Mesenchymal stem cell (in vitro differentiated cells and primary cell): Measurements from ENCODE around the gene FHIT.

ENCODE experiments used
- DNase-seq: peaks from one replicate; pipeline ENCODE4 v3.0.0-alpha.2; 2013
- H2AFZ ChIP-seq: one replicate; pipeline ENCODE4 v1.6.1; 2013; ENCODE audit warnings: low read depth, mild to moderate bottlenecking, control low read depth, inconsistent platforms, low read length, moderate library complexity
- H2AK5ac ChIP-seq: 2 replicates; pipeline ENCODE4 v1.6.1; 2013; ENCODE audit warnings: low read length, moderate library complexity, mild to moderate bottlenecking, inconsistent platforms; ENCODE audit not compliant: severe bottlenecking
- H2BK120ac ChIP-seq: one replicate; pipeline ENCODE4 v1.6.1; 2013; ENCODE audit warnings: low read depth, mild to moderate bottlenecking, inconsistent platforms, low read length, moderate library complexity
- H2BK12ac ChIP-seq, 2 experiments: one replicate each; pipeline ENCODE4 v1.6.1; 2013; ENCODE audit warnings: inconsistent platforms in 2 of 2, low read length in 2 of 2, mild to moderate bottlenecking in 2 of 2, moderate library complexity in 2 of 2, control low read depth in 1 of 2
- H2BK15ac ChIP-seq: one replicate; pipeline ENCODE4 v1.6.1; 2013; ENCODE audit warnings: mild to moderate bottlenecking, low read depth, inconsistent platforms; ENCODE audit not compliant: poor library complexity, severe bottlenecking
- H2BK5ac ChIP-seq: 2 replicates; pipeline ENCODE4 v1.6.1; 2013; ENCODE audit warnings: low read depth, mild to moderate bottlenecking, low read length, control low read depth, inconsistent platforms; ENCODE audit not compliant: poor library complexity, severe bottlenecking
- H3K14ac ChIP-seq, 2 experiments: one replicate each; pipeline ENCODE4 v1.6.1; 2013; ENCODE audit warnings: inconsistent platforms in 2 of 2, low read length in 2 of 2, control low read depth in 1 of 2, mild to moderate bottlenecking in 1 of 2, moderate library complexity in 1 of 2
- H3K18ac ChIP-seq, 2 experiments: one replicate each; pipeline ENCODE4 v1.6.1; 2013; ENCODE audit warnings: inconsistent platforms in 2 of 2, low read length in 2 of 2, control low read depth in 1 of 2, low read depth in 1 of 2, mild to moderate bottlenecking in 1 of 2
- H3K23ac ChIP-seq, 2 experiments: one replicate each; pipeline ENCODE4 v1.6.1; 2013; ENCODE audit warnings: inconsistent platforms in 2 of 2, low read length in 2 of 2, mild to moderate bottlenecking in 2 of 2, moderate library complexity in 2 of 2, control low read depth in 1 of 2
- H3K27ac ChIP-seq: 2 replicates; pipeline ENCODE4 v1.5.1; 2013; ENCODE audit warnings: mild to moderate bottlenecking, moderate library complexity, low read length, control low read depth, inconsistent platforms; ENCODE audit not compliant: poor library complexity, severe bottlenecking
- H3K27me3 ChIP-seq, 2 experiments: 2 replicates each; pipeline versions ENCODE4 v1.6.1 to v1.7.0; 2013; ENCODE audit warnings: low read length in 2 of 2, mild to moderate bottlenecking in 2 of 2, moderate library complexity in 2 of 2, control low read depth in 1 of 2, inconsistent platforms in 1 of 2; ENCODE audit not compliant: control insufficient read depth in 1 of 2, insufficient read depth in 1 of 2
- H3K36me3 ChIP-seq, 2 experiments: 2 replicates each; pipeline versions ENCODE4 v1.6.1 to v1.7.0; 2013; ENCODE audit warnings: low read length in 2 of 2, control low read depth in 1 of 2, inconsistent platforms in 1 of 2, low read depth in 1 of 2, mild to moderate bottlenecking in 1 of 2; ENCODE audit not compliant: insufficient read depth in 2 of 2, control insufficient read depth in 1 of 2
- H3K4ac ChIP-seq, 2 experiments: one replicate each; pipeline ENCODE4 v1.6.1; 2013; ENCODE audit warnings: inconsistent platforms in 2 of 2, low read length in 2 of 2, mild to moderate bottlenecking in 2 of 2, moderate library complexity in 2 of 2, control low read depth in 1 of 2, low read depth in 1 of 2
- H3K4me1 ChIP-seq: 2 replicates; pipeline ENCODE4 v1.6.1; 2013; ENCODE audit warnings: low read depth, low read length, control low read depth; ENCODE audit not compliant: control insufficient read depth, insufficient read depth
- H3K4me2 ChIP-seq: 2 replicates; pipeline ENCODE4 v1.6.1; 2013; ENCODE audit warnings: low read length, mild to moderate bottlenecking, inconsistent platforms; ENCODE audit not compliant: poor library complexity, severe bottlenecking
- H3K4me3 ChIP-seq, 2 experiments: 2 replicates each; pipeline versions ENCODE4 v1.5.1 to v1.7.0; 2013; ENCODE audit warnings: low read length in 2 of 2, mild to moderate bottlenecking in 2 of 2, control low read depth in 1 of 2, low read depth in 1 of 2; ENCODE audit not compliant: insufficient read depth in 1 of 2
- H3K79me1 ChIP-seq: replicated peaks from 2 replicates; pipeline ENCODE4 v1.6.1; 2013; ENCODE audit warnings: mild to moderate bottlenecking, control low read depth, low read length, inconsistent platforms; ENCODE audit not compliant: poor library complexity, severe bottlenecking
- H3K9ac ChIP-seq: 2 replicates; pipeline ENCODE4 v1.7.0; 2013; ENCODE audit warnings: mild to moderate bottlenecking, low read length, moderate library complexity
- H3K9me3 ChIP-seq: 2 replicates; pipeline ENCODE4 v1.7.0; 2013; ENCODE audit warnings: mild to moderate bottlenecking, low read length; ENCODE audit not compliant: control insufficient read depth
- H4K8ac ChIP-seq: one replicate; pipeline ENCODE4 v1.6.1; 2013; ENCODE audit warnings: inconsistent platforms, mild to moderate bottlenecking, low read length, moderate library complexity
- H4K91ac ChIP-seq: one replicate; pipeline ENCODE4 v1.6.1; 2013; ENCODE audit warnings: mild to moderate bottlenecking, low read length, inconsistent platforms
- WGBS: methylation state at CpG from one replicate; pipeline ENCODE4 v1.1.7; 2013; ENCODE audit warnings: mixed read lengths; 5-methylcytosine and 5-hydroxymethylcytosine counted together

FHIT gene

DNA sequence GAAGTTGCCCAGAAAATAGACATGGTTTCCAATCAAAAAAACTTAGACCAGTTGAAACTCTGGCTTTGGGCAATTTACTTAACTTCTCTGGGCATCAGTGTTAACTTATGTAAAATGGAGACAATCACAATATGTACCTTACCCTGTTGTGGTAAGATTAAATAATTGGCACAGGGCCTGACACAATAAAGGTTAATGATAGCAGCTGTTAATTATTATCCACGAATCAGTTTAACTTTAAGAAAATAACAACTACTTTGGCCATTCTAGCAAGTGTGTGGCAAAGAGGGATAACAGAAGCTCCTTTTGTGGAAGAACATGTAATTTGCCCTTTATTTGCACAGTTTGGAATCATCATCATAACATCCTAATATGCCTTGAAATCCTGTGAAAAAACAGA is 787.6 kb downstream of the FHIT start:
- H2AK5ac ChIP-seq: no peak overlapping the region
- H4K91ac ChIP-seq: no peak overlapping the region
- no peaks in the 10 kb centered on the region for H3K79me1 ChIP-seq
- no peak overlapping the region for H2AFZ ChIP-seq
- H2BK15ac ChIP-seq: no peak overlapping the region
- no peak overlapping the region for H3K4me3 ChIP-seq
- peaks cover 6% of the 10 kb centered on the region for H3K9me3 ChIP-seq
- H3K14ac ChIP-seq: no peak overlapping the region
- no peaks in the 10 kb centered on the region for H3K4me1 ChIP-seq
- no peak overlapping the region for H3K18ac ChIP-seq
- H3K27ac ChIP-seq: no peak overlapping the region
- no peaks in the 10 kb centered on the region for H3K27me3 ChIP-seq
- no peak overlapping the region for H2BK12ac ChIP-seq
- no peak overlapping the region for H3K4me2 ChIP-seq
- no peak overlapping the region for H2BK5ac ChIP-seq
- H3K9ac ChIP-seq: no peak overlapping the region
- no peak overlapping the region for H2BK120ac ChIP-seq
- WGBS: no CpG with 5 or more reads among the region's 1 CpG
- no peak overlapping the region for H3K4ac ChIP-seq
- H4K8ac ChIP-seq: no peak overlapping the region
- H3K23ac ChIP-seq: no peak overlapping the region
- no peak for DNase-seq
- no peaks in the 10 kb centered on the region for H3K36me3 ChIP-seq

DNA sequence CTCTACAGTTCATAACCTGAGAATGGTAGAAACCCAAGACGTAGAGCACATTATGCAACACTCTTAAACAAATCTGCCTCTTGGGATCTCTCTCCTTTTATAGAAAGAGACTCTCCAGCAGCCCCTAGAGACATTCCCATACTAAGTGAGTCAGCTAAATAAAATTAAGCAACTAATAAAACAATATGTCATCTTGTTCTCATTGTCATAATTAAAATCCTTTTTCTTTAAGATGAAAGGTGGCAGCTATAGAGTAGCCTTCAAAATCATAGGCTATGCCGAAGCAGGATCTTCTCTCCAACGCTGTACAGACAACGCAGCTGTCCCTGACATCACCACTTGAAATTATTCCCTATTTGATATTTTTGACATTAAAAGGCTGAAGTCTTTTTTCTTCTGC is 790.0 kb downstream of the FHIT start:
- Histone ChIP-seq H3K36me3 (no peaks in the 10 kb centered on the region), H2BK15ac (no peak overlapping the region), H3K27me3 (no peaks in the 10 kb centered on the region), H3K4ac (no peak overlapping the region), H3K23ac (no peak overlapping the region), H2BK5ac (no peak overlapping the region), H2BK12ac (no peak overlapping the region), H2BK120ac (no peak overlapping the region), H3K18ac (no peak overlapping the region), H4K8ac (no peak overlapping the region), H2AK5ac (no peak overlapping the region), H4K91ac (no peak overlapping the region), H3K4me2 (no peak overlapping the region), H3K27ac (no peak overlapping the region), H2AFZ (no peak overlapping the region), H3K4me3 (no peak overlapping the region), H3K14ac (no peak overlapping the region), H3K4me1 (no peaks in the 10 kb centered on the region), H3K9ac (no peak overlapping the region), H3K79me1 (no peaks in the 10 kb centered on the region), H3K9me3 (peaks cover 6% of the 10 kb centered on the region)
- WGBS: 82% methylated on average over 4 of the region's 4 CpGs
- no peak for DNase-seq

DNA sequence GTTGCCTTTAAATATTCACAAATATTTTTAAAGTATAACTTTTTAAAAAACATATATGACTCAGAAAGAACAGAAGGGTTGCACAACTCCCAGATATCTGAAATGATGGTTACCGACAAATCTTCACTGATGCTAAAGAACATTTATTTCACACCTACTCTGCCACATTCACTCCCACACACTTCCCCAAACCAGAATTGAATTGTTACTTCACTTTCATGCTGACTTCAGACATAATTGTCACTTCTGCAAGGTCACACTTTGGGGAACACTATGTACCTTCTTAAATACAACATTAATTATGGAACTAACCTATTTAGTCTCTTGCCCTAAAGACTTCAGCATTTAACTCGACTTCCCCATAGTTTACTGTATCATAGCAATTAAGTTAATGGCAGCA is 795.1 kb downstream of the FHIT start:
- H3K4ac ChIP-seq: no peak overlapping the region

DNA sequence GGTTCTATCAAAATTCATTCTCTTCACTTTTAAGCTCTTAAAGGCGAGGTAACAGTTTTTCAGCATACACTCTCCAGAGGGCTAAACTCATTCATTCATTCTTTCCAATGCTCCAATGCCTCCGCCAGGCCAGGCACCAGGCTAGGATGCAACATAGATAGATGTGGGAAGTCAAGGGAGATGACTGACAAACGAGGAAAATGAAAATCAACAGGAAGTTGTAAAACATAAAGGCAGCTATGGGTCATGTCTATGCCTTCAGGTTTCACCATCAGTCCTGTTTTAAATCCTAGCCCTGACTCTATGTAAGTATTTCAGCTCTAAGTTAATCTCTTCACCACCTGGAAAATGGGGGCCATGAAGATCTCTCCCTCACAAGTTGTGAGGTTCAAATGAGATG is 797.9 kb downstream of the FHIT start:
- H2AFZ ChIP-seq: no peak overlapping the region
- H2BK15ac ChIP-seq: no peak overlapping the region
- no peak overlapping the region for H3K14ac ChIP-seq
- H2BK5ac ChIP-seq: no peak overlapping the region
- no peaks in the 10 kb centered on the region for H3K9me3 ChIP-seq
- H3K27ac ChIP-seq: no peak overlapping the region
- H3K4me2 ChIP-seq: no peak overlapping the region
- no peaks in the 10 kb centered on the region for H3K27me3 ChIP-seq
- no peak overlapping the region for H4K91ac ChIP-seq
- no peak overlapping the region for H3K23ac ChIP-seq
- no peak overlapping the region for H4K8ac ChIP-seq
- no peak overlapping the region for H2BK12ac ChIP-seq
- 56% methylated on average over 2 of the region's 3 CpGs for WGBS
- no peak overlapping the region for H3K9ac ChIP-seq
- H3K79me1 ChIP-seq: no peaks in the 10 kb centered on the region
- DNase-seq: no peak
- no peak overlapping the region for H3K18ac ChIP-seq
- no peaks in the 10 kb centered on the region for H3K4me1 ChIP-seq
- H2AK5ac ChIP-seq: no peak overlapping the region
- H2BK120ac ChIP-seq: no peak overlapping the region
- H3K4me3 ChIP-seq: no peak overlapping the region
- H3K36me3 ChIP-seq: no peaks in the 10 kb centered on the region
- H3K4ac ChIP-seq: no peak overlapping the region

More for the DNA sequence above, 795.1 kb downstream of the FHIT start:
- H3K27me3 ChIP-seq: no peaks in the 10 kb centered on the region
- H2BK120ac ChIP-seq: no peak overlapping the region
- no peak for DNase-seq
- H2BK12ac ChIP-seq: no peak overlapping the region
- no peaks in the 10 kb centered on the region for H3K4me1 ChIP-seq
- no peak overlapping the region for H3K23ac ChIP-seq
- no peak overlapping the region for H4K8ac ChIP-seq
- H4K91ac ChIP-seq: no peak overlapping the region
- no peak overlapping the region for H2BK5ac ChIP-seq
- H2AK5ac ChIP-seq: no peak overlapping the region
- 77% methylated on average over 2 of the region's 2 CpGs for WGBS
- no peak overlapping the region for H3K4me2 ChIP-seq
- no peak overlapping the region for H2BK15ac ChIP-seq
- no peaks in the 10 kb centered on the region for H3K36me3 ChIP-seq
- H3K79me1 ChIP-seq: no peaks in the 10 kb centered on the region
- no peak overlapping the region for H3K4me3 ChIP-seq
- no peaks in the 10 kb centered on the region for H3K9me3 ChIP-seq
- H3K18ac ChIP-seq: no peak overlapping the region
- no peak overlapping the region for H2AFZ ChIP-seq
- no peak overlapping the region for H3K14ac ChIP-seq
- H3K27ac ChIP-seq: no peak overlapping the region
- H3K9ac ChIP-seq: no peak overlapping the region
